IPS-20b (cell line): ENCODE data around the gene CSNK1G3.

Experiments
- H3K27ac ChIP-seq: one replicate; pipeline ENCODE4 v1.5.1; 2013; ENCODE audit warnings: low read length
- H3K27me3 ChIP-seq: 2 replicates; pipeline ENCODE4 v1.6.1; 2013; ENCODE audit warnings: mild to moderate bottlenecking, low read length, inconsistent platforms; ENCODE audit not compliant: insufficient read depth
- H3K36me3 ChIP-seq: 2 replicates; pipeline ENCODE4 v1.6.1; 2013; ENCODE audit warnings: low read depth, mild to moderate bottlenecking, inconsistent platforms, low read length, moderate library complexity; ENCODE audit not compliant: insufficient read depth
- H3K4me1 ChIP-seq: 2 replicates; pipeline ENCODE4 v1.6.1; 2013; ENCODE audit warnings: mild to moderate bottlenecking, control low read depth, inconsistent platforms, low read length, moderate library complexity; ENCODE audit not compliant: insufficient read depth
- H3K4me3 ChIP-seq: 2 replicates; pipeline ENCODE4 v1.5.1; 2013; ENCODE audit warnings: mild to moderate bottlenecking, low read length, inconsistent platforms
- H3K9ac ChIP-seq: 2 replicates; pipeline ENCODE4 v1.6.1; 2013; ENCODE audit warnings: low read depth, mild to moderate bottlenecking, inconsistent platforms, low read length, moderate library complexity
- H3K9me3 ChIP-seq: 2 replicates; pipeline ENCODE4 v1.6.1; 2013; ENCODE audit warnings: mild to moderate bottlenecking, low read depth, low read length, inconsistent platforms; ENCODE audit not compliant: insufficient read depth

The CSNK1G3 gene

DNA sequence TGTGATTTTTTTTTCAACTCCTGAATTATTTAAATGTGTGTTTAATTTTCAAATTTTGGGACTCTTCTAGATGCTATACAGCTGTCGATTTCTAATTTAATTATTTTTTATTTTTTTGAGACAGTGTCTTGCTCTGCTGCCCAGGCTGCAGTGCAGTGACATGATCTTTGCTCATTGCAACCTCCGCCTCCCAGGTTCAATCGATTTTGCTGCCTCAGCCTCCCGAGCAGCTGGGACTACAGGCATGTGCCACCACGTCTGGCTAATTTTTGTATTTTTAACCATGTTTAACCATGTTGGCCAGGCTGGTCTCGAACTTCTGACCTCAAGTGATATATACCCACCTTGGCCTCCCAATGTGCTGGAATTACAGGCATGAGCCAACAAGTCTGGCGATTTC is 28.6 kb downstream of the CSNK1G3 start:
- H3K27ac ChIP-seq: no peak overlapping the region
- H3K9ac ChIP-seq: no peak overlapping the region

GRCh38 chr5:123543438-123543837 is 31.5 kb downstream of the CSNK1G3 start:
- peaks cover 13% of the 10 kb centered on the region; the same call in 1 of the 2 replicates for H3K4me1 ChIP-seq
- H3K9me3 ChIP-seq: no peaks in the 10 kb centered on the region
- H3K9ac ChIP-seq: no peak overlapping the region
- no peaks in the 10 kb centered on the region for H3K36me3 ChIP-seq
- H3K27me3 ChIP-seq: no peaks in the 10 kb centered on the region
- H3K27ac ChIP-seq: no peak overlapping the region
- no peak overlapping the region for H3K4me3 ChIP-seq

More for the DNA sequence above, 28.6 kb downstream of the CSNK1G3 start:
- no peaks in the 10 kb centered on the region for H3K36me3 ChIP-seq
- peaks cover 21% of the 10 kb centered on the region for H3K4me1 ChIP-seq
- H3K4me3 ChIP-seq: no peak overlapping the region
- no peaks in the 10 kb centered on the region for H3K27me3 ChIP-seq
- H3K9me3 ChIP-seq: no peaks in the 10 kb centered on the region

DNA sequence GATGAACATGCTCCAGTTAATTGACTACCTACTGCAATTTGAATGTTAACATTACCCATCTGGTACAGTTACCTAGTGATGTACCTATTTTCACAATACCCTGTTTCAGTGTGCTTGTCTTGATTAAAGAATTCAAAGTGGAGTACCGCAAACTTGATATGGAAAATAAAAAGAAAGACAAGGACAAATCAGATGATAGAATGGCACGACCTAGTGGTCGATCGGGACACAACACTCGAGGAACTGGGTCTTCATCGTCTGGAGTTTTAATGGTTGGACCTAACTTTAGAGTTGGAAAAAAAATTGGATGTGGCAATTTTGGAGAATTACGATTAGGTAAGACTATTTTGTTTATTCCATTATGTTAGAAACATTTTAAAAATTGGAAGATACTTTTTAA is 33.5 kb downstream of the CSNK1G3 start:
- 0 out of 2 replicates have a peak, but pooled peaks cover 4% of the 10 kb centered on the region for H3K4me1 ChIP-seq
- no peak overlapping the region for H3K27ac ChIP-seq
- H3K9me3 ChIP-seq: no peaks in the 10 kb centered on the region
- no peak overlapping the region for H3K4me3 ChIP-seq
- no peak overlapping the region for H3K9ac ChIP-seq
- no peaks in the 10 kb centered on the region for H3K36me3 ChIP-seq
- H3K27me3 ChIP-seq: no peaks in the 10 kb centered on the region

DNA sequence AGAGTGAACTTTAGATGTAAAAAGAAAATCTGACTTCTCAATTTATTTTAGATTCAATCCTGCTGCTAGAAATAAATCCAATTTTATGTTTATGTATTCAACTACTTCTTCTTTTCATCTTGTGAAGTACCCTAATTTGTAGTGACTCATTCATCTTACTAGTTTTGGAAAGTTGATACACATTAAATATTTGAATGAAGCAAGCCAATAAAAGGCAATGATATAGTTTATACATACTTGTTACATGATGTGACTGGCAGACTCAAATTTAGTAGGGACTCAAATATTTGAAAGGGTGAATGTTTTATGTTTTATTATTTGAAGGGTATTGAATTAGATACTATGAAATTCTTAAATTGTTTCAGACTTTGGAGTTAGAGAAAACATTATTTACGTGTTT is 34.7 kb downstream of the CSNK1G3 start:
- Histone ChIP-seq H3K27ac (no peak overlapping the region), H3K9me3 (no peaks in the 10 kb centered on the region), H3K27me3 (no peaks in the 10 kb centered on the region), H3K4me1 (0 out of 2 replicates have a peak, but pooled peaks cover 4% of the 10 kb centered on the region), H3K4me3 (no peak overlapping the region), H3K36me3 (no peaks in the 10 kb centered on the region), H3K9ac (no peak overlapping the region)

GRCh38 chr5:123549256-123549904 is 37.4 kb downstream of the CSNK1G3 start:
- H3K9me3 ChIP-seq: no peaks in the 10 kb centered on the region
- no peaks in the 10 kb centered on the region for H3K36me3 ChIP-seq
- H3K4me3 ChIP-seq: no peak overlapping the region
- no peaks in the 10 kb centered on the region for H3K27me3 ChIP-seq
- H3K27ac ChIP-seq: no peak overlapping the region
- H3K9ac ChIP-seq: no peak overlapping the region
- no peaks in the 10 kb centered on the region for H3K4me1 ChIP-seq

GRCh38 chr5:123554601-123555000 is 42.6 kb downstream of the CSNK1G3 start:
- H3K36me3 ChIP-seq: no peaks in the 10 kb centered on the region; the same call in 1 of the 2 replicates
- peaks cover 10% of the 10 kb centered on the region for H3K4me1 ChIP-seq
- no peak overlapping the region for H3K9ac ChIP-seq
- no peaks in the 10 kb centered on the region for H3K9me3 ChIP-seq
- H3K4me3 ChIP-seq: no peak overlapping the region
- no peak overlapping the region for H3K27ac ChIP-seq
- no peaks in the 10 kb centered on the region for H3K27me3 ChIP-seq

DNA sequence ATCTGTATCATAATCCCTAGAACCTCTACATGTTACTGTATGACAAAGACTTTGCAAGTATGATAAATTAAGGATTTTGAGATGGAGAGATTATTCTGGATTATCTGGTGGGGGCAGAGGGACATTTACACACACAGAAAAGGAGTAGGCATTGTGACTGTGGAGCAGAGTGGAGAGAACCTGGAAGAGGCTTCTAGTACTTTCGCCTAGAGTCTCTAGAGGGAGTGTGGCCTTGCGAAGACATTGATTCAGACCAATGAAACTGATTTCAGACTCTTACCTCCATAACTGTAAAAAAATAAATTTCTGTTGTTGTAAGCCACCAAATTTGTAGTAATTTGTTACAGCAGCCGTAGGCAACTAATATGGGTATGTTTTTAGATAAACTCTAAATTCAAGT is 45.9 kb downstream of the CSNK1G3 start:
- no peaks in the 10 kb centered on the region for H3K9me3 ChIP-seq
- H3K27ac ChIP-seq: no peak overlapping the region
- H3K4me3 ChIP-seq: no peak overlapping the region
- no peaks in the 10 kb centered on the region for H3K27me3 ChIP-seq
- H3K9ac ChIP-seq: no peak overlapping the region
- peaks cover 17% of the 10 kb centered on the region for H3K4me1 ChIP-seq
- H3K36me3 ChIP-seq: no peaks in the 10 kb centered on the region; the same call in 1 of the 2 replicates

GRCh38 chr5:123558762-123559433 is 46.9 kb downstream of the CSNK1G3 start:
- Histone ChIP-seq H3K27me3 (no peaks in the 10 kb centered on the region), H3K4me3 (no peak overlapping the region), H3K36me3 (no peaks in the 10 kb centered on the region; the same call in 1 of the 2 replicates), H3K9me3 (no peaks in the 10 kb centered on the region), H3K4me1 (peaks cover 17% of the 10 kb centered on the region), H3K27ac (no peak overlapping the region), H3K9ac (no peak overlapping the region)

- no peak overlapping the region for H3K27ac ChIP-seq
These were observed 47.4 kb downstream of the CSNK1G3 start for GRCh38 chr5:123559434-123559775.

DNA sequence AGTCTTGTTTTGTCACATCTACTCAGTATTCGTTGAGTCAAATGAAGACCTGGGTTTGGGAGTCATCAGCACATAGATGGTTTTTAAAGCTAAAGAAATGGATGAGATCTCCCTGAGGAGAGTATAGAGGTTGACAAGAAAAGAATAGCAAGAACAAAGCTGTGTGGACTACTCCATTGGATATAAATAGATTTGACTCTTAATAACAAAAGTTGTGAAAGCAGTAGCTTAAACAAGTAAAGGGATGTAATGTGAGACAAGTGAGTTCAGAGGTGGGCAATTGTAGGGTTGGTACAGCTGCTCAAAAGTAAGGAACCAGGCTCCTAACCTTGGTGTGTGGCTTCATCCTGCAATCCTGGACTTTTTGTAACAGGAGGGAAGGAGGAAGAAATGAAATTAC is 49.3 kb downstream of the CSNK1G3 start:
- peaks cover 17% of the 10 kb centered on the region for H3K4me1 ChIP-seq
- no peaks in the 10 kb centered on the region; the same call in 1 of the 2 replicates for H3K36me3 ChIP-seq
- H3K9ac ChIP-seq: no peak overlapping the region
- no peaks in the 10 kb centered on the region for H3K27me3 ChIP-seq
- H3K27ac ChIP-seq: no peak overlapping the region
- H3K9me3 ChIP-seq: no peaks in the 10 kb centered on the region
- H3K4me3 ChIP-seq: no peak overlapping the region

More at GRCh38 chr5:123559434-123559775, 47.4 kb downstream of the CSNK1G3 start:
- Histone ChIP-seq H3K4me1 (peaks cover 17% of the 10 kb centered on the region), H3K36me3 (no peaks in the 10 kb centered on the region; the same call in 1 of the 2 replicates), H3K9me3 (no peaks in the 10 kb centered on the region), H3K9ac (no peak overlapping the region), H3K27me3 (no peaks in the 10 kb centered on the region), H3K4me3 (no peak overlapping the region)

DNA sequence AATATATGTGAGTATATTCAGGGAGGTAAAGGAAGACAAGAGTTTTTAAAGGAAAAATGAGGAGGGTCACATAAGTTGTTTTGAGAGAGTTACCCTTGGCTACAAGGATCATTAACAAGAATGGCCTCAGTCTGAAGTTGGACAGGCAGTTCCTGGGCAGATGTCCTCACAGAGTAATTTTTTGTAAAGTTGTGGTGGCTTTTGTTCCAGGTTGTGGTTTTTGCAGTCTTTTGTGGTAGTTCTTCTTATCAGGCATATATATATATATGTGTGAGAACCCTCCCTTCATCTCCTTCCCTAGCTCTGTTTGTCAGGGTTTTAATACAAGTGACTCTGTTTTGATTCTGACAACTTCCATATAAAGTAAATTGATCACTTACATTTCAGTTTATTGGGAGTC is 60.0 kb downstream of the CSNK1G3 start:
- H3K27ac ChIP-seq: no peak overlapping the region
- H3K9me3 ChIP-seq: no peaks in the 10 kb centered on the region
- peaks cover 14% of the 10 kb centered on the region for H3K36me3 ChIP-seq
- no peaks in the 10 kb centered on the region for H3K27me3 ChIP-seq
- no peak overlapping the region for H3K9ac ChIP-seq
- H3K4me1 ChIP-seq: no peaks in the 10 kb centered on the region
- no peak overlapping the region for H3K4me3 ChIP-seq

DNA sequence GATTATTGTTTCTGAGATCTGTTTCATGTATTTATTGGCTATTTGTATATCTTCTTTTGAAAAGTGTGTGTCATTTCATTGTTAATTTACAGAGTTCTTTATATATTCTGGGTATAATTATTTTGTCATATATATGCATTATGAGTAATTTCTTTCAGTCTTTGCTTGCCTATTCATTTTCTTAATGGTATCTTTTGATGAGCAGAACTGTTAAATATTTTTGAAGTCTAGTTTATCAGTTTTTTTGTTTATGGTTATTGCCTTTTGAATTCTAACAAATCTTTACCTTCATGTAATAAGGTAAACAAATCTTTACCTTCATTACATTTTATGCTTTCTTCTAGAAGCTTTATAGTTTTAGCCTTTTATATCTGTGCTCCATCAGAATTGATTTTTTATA is 66.4 kb downstream of the CSNK1G3 start:
- Histone ChIP-seq H3K9me3 (no peaks in the 10 kb centered on the region), H3K27ac (no peak overlapping the region), H3K9ac (no peak overlapping the region), H3K27me3 (no peaks in the 10 kb centered on the region), H3K4me3 (no peak overlapping the region), H3K4me1 (peaks cover 18% of the 10 kb centered on the region; the same call in 1 of the 2 replicates), H3K36me3 (peaks cover 26% of the 10 kb centered on the region)
